ENCODE measurements around the gene PA2G4.
"Not testable (repeated sequence)": the region's sequence is repeated elsewhere in the genome, so short reads cannot be mapped to it uniquely, and the experiment has no call there.

The PA2G4 gene

GRCh38 chr12:56153678-56154065 is 49.3 kb downstream of the PA2G4 start:
- DNase-seq (ENCODE audit: low spot score) = no peak

- no peak for DNase-seq (ENCODE audit: low spot score)
Observed at GRCh38 chr12:56154246-56154771, 50.0 kb downstream of the PA2G4 start.

- DNase-seq (ENCODE audit: low spot score) = no peak
Observed at GRCh38 chr12:56154818-56155217, 50.5 kb downstream of the PA2G4 start.

- DNase-seq (ENCODE audit: low spot score) = no peak
Observed at GRCh38 chr12:56155256-56155845, 51.0 kb downstream of the PA2G4 start.

- not testable (repeated sequence) for DNase-seq (ENCODE audit: low spot score)
Observed at GRCh38 chr12:56156464-56157200, 52.3 kb downstream of the PA2G4 start.

- DNase-seq (ENCODE audit: low spot score) = no peak
Observed at GRCh38 chr12:56157201-56158028, 53.1 kb downstream of the PA2G4 start.

GRCh38 chr12:56158029-56158925 is 53.9 kb downstream of the PA2G4 start, which contains the start of gene MYL6:
TSS of gene MYL6 (plus strand) at chr12:56158359. CDS start at chr12:56158402, 43 bp downstream.
- peak; percentile 97 for DNase-seq (ENCODE audit: low spot score)

- DNase-seq (ENCODE audit: low spot score) = peak; percentile 70
Observed at GRCh38 chr12:56158926-56159461, 54.6 kb downstream of the PA2G4 start.

- no peak for DNase-seq (ENCODE audit: low spot score)
Observed at GRCh38 chr12:56159482-56160192, 55.3 kb downstream of the PA2G4 start.

GRCh38 chr12:56160193-56160763 is 55.9 kb downstream of the PA2G4 start:
- no peak for DNase-seq (ENCODE audit: low spot score)

GRCh38 chr12:56160894-56161689 is 56.7 kb downstream of the PA2G4 start:
- no peak for DNase-seq (ENCODE audit: low spot score)

GRCh38 chr12:56161690-56162351 is 57.5 kb downstream of the PA2G4 start:
- no peak for DNase-seq (ENCODE audit: low spot score)

GRCh38 chr12:56162468-56163290 is 58.3 kb downstream of the PA2G4 start:
- no peak for DNase-seq (ENCODE audit: low spot score)

All from hematopoietic multipotent progenitor cell treated with erythropoietin and hydrocortisone succinate and interleukin-3 and kit ligand, for 17 days (in vitro differentiated cells).